ENCODE results near the gene SRRM3. TPM values are rescaled to one million over a fixed set of nuclear protein-coding genes. Genes with fewer than 3 reads are reported as not detected.

Gene SRRM3
- total RNA-seq, 4 donors from 2014 or later: 8.0 to 22.4 (median 10.8) TPM

- H3K36me3 ChIP-seq: no peaks in the 10 kb centered on the region
- intact Hi-C loops (cut with DNase I): loop anchor here (5.0 kb wide), 1 partner anchor 138 kb away; no protein-coding TSS in a partner anchor
These were observed 22.0 kb upstream of the SRRM3 start for GRCh38 chr7:76179686-76180085.

GRCh38 chr7:76182225-76182960 is 19.3 kb upstream of the SRRM3 start:
- intact Hi-C loops (cut with DNase I): no loop called here
- 78 to 82% methylated on average over 7 of the region's 7 CpGs for WGBS, 2 donors
- Histone ChIP-seq H3K4me3 (no peak overlapping the region), H3K36me3 (no peaks in the 10 kb centered on the region), H3K9me3 (no peaks in the 10 kb centered on the region), H3K27ac (no peak overlapping the region), H3K4me1 (peaks cover 0 to 9% (median 5%) of the 10 kb centered on the region in 3 donors), H3K27me3 (peaks cover 0 to 6% (median 0%) of the 10 kb centered on the region in 4 donors)
- no peak for DNase-seq
- TF ChIP-seq, protein P1, sequence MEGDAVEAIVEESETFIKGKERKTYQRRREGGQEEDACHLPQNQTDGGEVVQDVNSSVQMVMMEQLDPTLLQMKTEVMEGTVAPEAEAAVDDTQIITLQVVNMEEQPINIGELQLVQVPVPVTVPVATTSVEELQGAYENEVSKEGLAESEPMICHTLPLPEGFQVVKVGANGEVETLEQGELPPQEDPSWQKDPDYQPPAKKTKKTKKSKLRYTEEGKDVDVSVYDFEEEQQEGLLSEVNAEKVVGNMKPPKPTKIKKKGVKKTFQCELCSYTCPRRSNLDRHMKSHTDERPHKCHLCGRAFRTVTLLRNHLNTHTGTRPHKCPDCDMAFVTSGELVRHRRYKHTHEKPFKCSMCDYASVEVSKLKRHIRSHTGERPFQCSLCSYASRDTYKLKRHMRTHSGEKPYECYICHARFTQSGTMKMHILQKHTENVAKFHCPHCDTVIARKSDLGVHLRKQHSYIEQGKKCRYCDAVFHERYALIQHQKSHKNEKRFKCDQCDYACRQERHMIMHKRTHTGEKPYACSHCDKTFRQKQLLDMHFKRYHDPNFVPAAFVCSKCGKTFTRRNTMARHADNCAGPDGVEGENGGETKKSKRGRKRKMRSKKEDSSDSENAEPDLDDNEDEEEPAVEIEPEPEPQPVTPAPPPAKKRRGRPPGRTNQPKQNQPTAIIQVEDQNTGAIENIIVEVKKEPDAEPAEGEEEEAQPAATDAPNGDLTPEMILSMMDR (IDR thresholded peaks at IDR 0.05): no peak
- TF ChIP-seq POLR2A (IDR thresholded peaks at IDR 0.05): no peak

More at GRCh38 chr7:76179686-76180085, 22.0 kb upstream of the SRRM3 start:
- Histone ChIP-seq H3K27me3 (no peaks in the 10 kb centered on the region), H3K27ac (no peak overlapping the region), H3K9me3 (no peaks in the 10 kb centered on the region), H3K4me1 (peaks cover 0 to 9% (median 5%) of the 10 kb centered on the region in 3 donors), H3K4me3 (no peak overlapping the region)
- WGBS, 2 donors: 89 to 92% methylated on average over 9 of the region's 10 CpGs
- no peak for DNase-seq
- no peak for TF ChIP-seq POLR2A (IDR thresholded peaks at IDR 0.05)

DNA sequence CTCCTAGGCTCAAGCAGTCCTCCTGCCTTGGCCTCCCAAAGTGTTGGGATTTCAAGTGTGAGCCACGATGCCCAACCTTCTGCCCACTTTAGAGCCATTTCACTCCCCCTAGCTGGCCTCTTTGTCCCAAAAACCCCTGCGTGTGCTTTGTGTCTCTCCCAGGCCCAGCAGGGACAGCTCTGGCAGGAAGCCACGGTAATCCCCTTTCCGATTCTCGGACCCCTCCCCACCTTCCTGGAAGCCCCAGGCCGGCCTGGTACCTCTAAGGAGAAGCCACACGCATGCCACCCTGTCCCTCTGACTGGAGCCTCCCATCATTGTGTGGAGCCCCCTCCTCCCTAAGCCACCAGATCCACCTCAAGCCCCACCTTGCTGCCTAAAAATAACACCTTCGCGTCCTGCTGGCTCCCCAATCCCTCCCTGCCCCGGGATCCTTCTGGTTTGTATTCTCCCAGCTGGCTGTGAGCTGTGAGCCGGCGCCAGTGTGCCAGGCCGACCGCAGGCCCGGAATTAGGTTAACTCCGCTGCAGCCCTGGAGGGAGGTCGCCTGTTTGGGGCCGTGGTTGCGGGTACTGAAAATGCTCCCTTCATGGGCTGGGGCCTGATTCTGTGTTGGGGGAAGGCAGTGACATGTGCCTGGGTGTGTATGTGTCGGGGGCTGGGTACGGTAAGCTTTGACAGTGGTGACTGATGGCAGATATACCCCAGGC is 16.4 kb upstream of the SRRM3 start:
- no peaks in the 10 kb centered on the region for H3K36me3 ChIP-seq
- intact Hi-C loops (cut with DNase I): loop anchor here (5.0 kb wide), 1 partner anchor 92 kb away; no protein-coding TSS in a partner anchor
- no peaks in the 10 kb centered on the region for H3K9me3 ChIP-seq
- peaks cover 0 to 6% (median 0%) of the 10 kb centered on the region in 4 donors for H3K27me3 ChIP-seq
- H3K4me3 ChIP-seq: no peak overlapping the region
- no peak for DNase-seq
- no peaks in the 10 kb centered on the region for H3K4me1 ChIP-seq
- TF ChIP-seq, protein P1 (IDR thresholded peaks at IDR 0.05): no peak
- no peak for TF ChIP-seq POLR2A (IDR thresholded peaks at IDR 0.05)
- 50% methylated on average over 11 to 12 of the region's 21 CpGs for WGBS, 2 donors
- no peak overlapping the region for H3K27ac ChIP-seq

GRCh38 chr7:76187272-76187671 is 14.4 kb upstream of the SRRM3 start:
- intact Hi-C loops (cut with DNase I): loop anchor here (5.0 kb wide), 1 partner anchor 90 kb away; no protein-coding TSS in a partner anchor
- Histone ChIP-seq H3K27ac (no peak overlapping the region), H3K4me3 (no peak overlapping the region), H3K36me3 (no peaks in the 10 kb centered on the region), H3K27me3 (peaks cover 0 to 6% (median 0%) of the 10 kb centered on the region in 4 donors), H3K4me1 (no peaks in the 10 kb centered on the region), H3K9me3 (peaks cover 0 to 7% (median 0%) of the 10 kb centered on the region in 3 donors)
- TF ChIP-seq, protein P1 (IDR thresholded peaks at IDR 0.05): no peak
- TF ChIP-seq POLR2A (IDR thresholded peaks at IDR 0.05): no peak
- WGBS, 2 donors: 44 to 72% methylated on average over 4 of the region's 5 CpGs
- no peak for DNase-seq

GRCh38 chr7:76189276-76189675 is 12.4 kb upstream of the SRRM3 start:
- no peak overlapping the region for H3K27ac ChIP-seq
- no peak for TF ChIP-seq POLR2A (IDR thresholded peaks at IDR 0.05)
- TF ChIP-seq, protein P1 (IDR thresholded peaks at IDR 0.05): no peak
- H3K4me3 ChIP-seq: no peak overlapping the region
- DNase-seq: no peak
- peaks cover 0 to 7% (median 0%) of the 10 kb centered on the region in 3 donors for H3K9me3 ChIP-seq
- H3K36me3 ChIP-seq: no peaks in the 10 kb centered on the region
- H3K4me1 ChIP-seq: no peaks in the 10 kb centered on the region
- H3K27me3 ChIP-seq: peaks cover 0 to 16% (median 0%) of the 10 kb centered on the region in 4 donors
- WGBS, 2 donors: 29 to 41% methylated on average over 3 of the region's 6 CpGs
- intact Hi-C loops (cut with DNase I): loop anchor here (5.0 kb wide), 1 partner anchor 88 kb away; no protein-coding TSS in a partner anchor

Measured in esophagus squamous epithelium (tissue), 5 donors.